ENCODE measurements around the gene PPY. TPM values are rescaled to one million over a fixed set of nuclear protein-coding genes. Genes with fewer than 3 reads are reported as not detected.
"Not testable (repeated sequence)": the region's sequence is repeated elsewhere in the genome, so short reads cannot be mapped to it uniquely, and the experiment has no call there.

PPY gene
- total and polyA plus RNA-seq, 11 donors = not detected

DNA sequence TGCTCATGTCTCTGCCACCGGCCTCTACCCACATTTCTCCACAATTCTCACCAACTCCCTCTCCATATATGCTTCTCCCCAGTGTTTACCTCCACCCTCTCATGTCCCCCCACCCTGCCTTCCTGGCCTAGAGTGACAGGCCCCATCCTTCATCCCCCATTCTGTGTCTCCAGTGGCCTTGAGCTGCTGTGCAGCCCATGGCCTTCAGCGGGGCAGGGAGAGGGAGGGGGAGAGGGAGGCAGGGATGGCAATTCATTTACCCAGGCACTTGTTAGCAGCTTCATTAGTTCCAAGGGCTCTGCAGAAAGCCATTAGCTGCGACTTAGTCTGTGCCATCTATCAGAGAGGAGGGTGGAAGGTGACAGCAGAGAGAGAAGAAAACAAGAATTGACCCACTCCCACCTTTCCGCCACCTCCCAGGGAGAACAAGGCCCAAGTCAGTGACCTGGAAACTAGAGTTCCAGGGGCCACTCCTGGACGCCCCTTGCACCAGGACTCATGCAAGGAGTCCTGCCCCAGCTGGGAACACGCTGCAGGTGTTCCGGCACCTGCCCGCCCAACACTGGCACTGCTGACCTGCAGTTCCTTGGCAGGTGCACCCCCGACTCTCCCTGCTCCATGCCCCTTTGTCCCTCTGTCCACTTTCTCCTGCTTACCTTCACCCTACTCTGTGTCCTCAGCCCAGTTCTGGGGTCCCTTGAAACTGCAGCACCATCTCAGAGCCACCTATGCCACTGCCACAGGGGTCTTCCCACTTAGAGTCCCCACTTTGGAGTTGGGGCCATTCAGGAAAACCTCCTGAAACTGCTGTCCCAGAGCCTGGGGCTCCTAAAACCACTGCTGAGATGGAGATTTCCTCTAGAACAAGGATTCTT lies 34.9 kb upstream of the PPY start:
- no peak for DNase-seq
- Histone ChIP-seq H3K9me3 (no peaks in the 10 kb centered on the region), H3K27me3 (peaks cover 0 to 40% (median 0%) of the 10 kb centered on the region in 9 donors), H3K27ac (no peak overlapping the region), H3K4me1 (no peaks in the 10 kb centered on the region), H3K4me3 (no peak overlapping the region), H3K36me3 (no peaks in the 10 kb centered on the region)
- intact Hi-C loops (cut with DNase I) = no loop called here
- no peak for ATAC-seq
- WGBS, 4 donors = 71 to 81% (median 77%) methylated on average over 9 of the region's 9 CpGs
- TF ChIP-seq, protein P1, sequence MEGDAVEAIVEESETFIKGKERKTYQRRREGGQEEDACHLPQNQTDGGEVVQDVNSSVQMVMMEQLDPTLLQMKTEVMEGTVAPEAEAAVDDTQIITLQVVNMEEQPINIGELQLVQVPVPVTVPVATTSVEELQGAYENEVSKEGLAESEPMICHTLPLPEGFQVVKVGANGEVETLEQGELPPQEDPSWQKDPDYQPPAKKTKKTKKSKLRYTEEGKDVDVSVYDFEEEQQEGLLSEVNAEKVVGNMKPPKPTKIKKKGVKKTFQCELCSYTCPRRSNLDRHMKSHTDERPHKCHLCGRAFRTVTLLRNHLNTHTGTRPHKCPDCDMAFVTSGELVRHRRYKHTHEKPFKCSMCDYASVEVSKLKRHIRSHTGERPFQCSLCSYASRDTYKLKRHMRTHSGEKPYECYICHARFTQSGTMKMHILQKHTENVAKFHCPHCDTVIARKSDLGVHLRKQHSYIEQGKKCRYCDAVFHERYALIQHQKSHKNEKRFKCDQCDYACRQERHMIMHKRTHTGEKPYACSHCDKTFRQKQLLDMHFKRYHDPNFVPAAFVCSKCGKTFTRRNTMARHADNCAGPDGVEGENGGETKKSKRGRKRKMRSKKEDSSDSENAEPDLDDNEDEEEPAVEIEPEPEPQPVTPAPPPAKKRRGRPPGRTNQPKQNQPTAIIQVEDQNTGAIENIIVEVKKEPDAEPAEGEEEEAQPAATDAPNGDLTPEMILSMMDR (IDR thresholded peaks at IDR 0.05) = no peak
- TF ChIP-seq POLR2A (IDR thresholded peaks at IDR 0.05) = no peak

DNA sequence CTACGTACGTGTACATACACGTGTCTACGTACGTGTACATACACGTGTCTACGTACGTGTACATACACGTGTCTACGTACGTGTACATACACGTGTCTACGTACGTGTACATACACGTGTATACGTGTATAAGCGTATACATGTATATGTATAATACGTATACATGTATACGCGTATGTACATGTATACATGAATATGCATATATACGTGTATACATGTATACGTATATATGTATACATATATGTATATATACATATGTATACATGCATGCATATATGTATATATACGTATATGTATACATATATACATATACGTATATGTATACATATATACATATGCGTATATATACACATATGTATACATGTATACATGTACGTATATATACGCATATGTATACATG lies 33.6 kb upstream of the PPY start:
- Histone ChIP-seq H3K27ac (no peak overlapping the region), H3K27me3 (peaks cover 0 to 27% (median 0%) of the 10 kb centered on the region in 9 donors), H3K4me3 (no peak overlapping the region), H3K36me3 (no peaks in the 10 kb centered on the region), H3K4me1 (no peaks in the 10 kb centered on the region), H3K9me3 (no peaks in the 10 kb centered on the region)
- intact Hi-C loops (cut with DNase I) = no loop called here
- WGBS, 4 donors = 61 to 90% (median 71%) methylated on average over 15 to 22 of the region's 27 CpGs
- ATAC-seq (no peak), DNase-seq (no peak)
- TF ChIP-seq POLR2A (IDR thresholded peaks at IDR 0.05) = no peak
- TF ChIP-seq, protein P1 (IDR thresholded peaks at IDR 0.05) = no peak

- DNase-seq (no peak), ATAC-seq (no peak)
- Histone ChIP-seq H3K9me3 (no peaks in the 10 kb centered on the region), H3K36me3 (no peaks in the 10 kb centered on the region), H3K27ac (no peak overlapping the region), H3K4me3 (no peak overlapping the region), H3K4me1 (no peaks in the 10 kb centered on the region), H3K27me3 (peaks cover 0 to 23% (median 0%) of the 10 kb centered on the region in 9 donors)
- intact Hi-C loops (cut with DNase I) = no loop called here
- no peak for TF ChIP-seq POLR2A (IDR thresholded peaks at IDR 0.05)
- TF ChIP-seq, protein P1 (IDR thresholded peaks at IDR 0.05) = no peak
- 63 to 70% (median 64%) methylated on average over 14 of the region's 14 CpGs for WGBS, 4 donors
Observed at GRCh38 chr17:43974382-43975266, 32.3 kb upstream of the PPY start.

DNA sequence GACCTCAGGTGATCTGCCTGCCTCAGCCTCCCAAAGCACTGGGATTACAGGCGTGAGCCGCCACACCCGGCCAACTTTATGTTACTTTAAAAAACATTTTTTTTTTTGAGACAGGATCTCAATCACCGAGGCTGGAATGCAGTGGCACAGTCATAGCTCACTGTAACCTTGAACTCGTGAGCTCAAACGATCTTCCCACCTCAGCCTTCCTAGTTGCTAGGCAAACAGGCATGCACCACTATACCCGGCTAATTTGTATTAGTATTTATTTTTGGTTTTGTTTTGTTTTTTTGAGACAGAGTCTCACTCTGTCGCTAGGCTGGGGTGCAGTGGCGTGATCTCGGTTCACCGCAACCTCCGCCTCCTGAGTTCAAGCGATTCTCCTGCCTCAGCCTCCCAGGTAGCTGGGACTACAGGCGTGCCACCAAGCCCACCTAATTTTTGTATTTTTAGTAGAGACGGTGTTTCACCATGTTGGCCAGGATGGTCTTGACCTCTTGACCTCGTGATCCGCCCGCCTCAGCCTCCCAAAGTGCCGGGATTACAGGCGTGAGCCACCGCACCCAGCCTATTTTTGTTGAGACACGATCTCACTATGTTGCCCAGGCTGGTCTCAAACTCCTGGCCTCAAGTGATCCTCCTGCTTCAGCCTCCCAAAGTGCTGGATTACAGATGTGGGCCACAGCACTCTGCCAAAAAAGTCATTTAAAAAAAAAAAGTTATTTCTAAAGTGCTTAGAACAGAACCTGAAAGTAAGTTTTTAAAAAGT lies 30.4 kb upstream of the PPY start:
- H3K9me3 ChIP-seq; DNase-seq; H3K36me3 ChIP-seq; H3K4me1 ChIP-seq; intact Hi-C loops (cut with DNase I); ATAC-seq; H3K27ac ChIP-seq; H3K4me3 ChIP-seq: not testable (repeated sequence)
- 87 to 89% (median 88%) methylated on average over 22 of the region's 22 CpGs for WGBS, 4 donors
- H3K27me3 ChIP-seq = peaks cover 0 to 12% (median 0%) of the 10 kb centered on the region in 9 donors

GRCh38 chr17:43971436-43971835 lies 29.2 kb upstream of the PPY start:
- intact Hi-C loops (cut with DNase I); DNase-seq; H3K36me3 ChIP-seq; ATAC-seq; H3K4me3 ChIP-seq; H3K27ac ChIP-seq; H3K4me1 ChIP-seq; H3K9me3 ChIP-seq: not testable (repeated sequence)
- peaks cover 0 to 16% (median 0%) of the 10 kb centered on the region in 9 donors for H3K27me3 ChIP-seq
- 42 to 54% (median 44%) methylated on average over 2 of the region's 2 CpGs for WGBS, 4 donors

Data from heart left ventricle (tissue), 16 donors.